K562 treated with DMSO at 1 percent for 24 hours (cell line): ENCODE measurements around the gene ZNF722. TPM values are rescaled to one million over a fixed set of nuclear protein-coding genes. Genes with fewer than 3 reads are reported as not detected.

Source experiments
- total RNA-seq: library from RNA; unstranded; fragments of 300-600 nt; gene quantifications from 2 replicates; pipeline ENCODE4 v1.2.3, GENCODE V29; 2022; ENCODE audit warnings: low read depth; ENCODE audit not compliant: insufficient read depth

The ZNF722 gene
- not detected in 2 replicates for total RNA-seq

GRCh38 chr7:63998549-63998948, at the start of gene ZNF722:
Gene ZNF722, plus strand, starts transcription at chr7:63998849. Its CDS starts 113 bp downstream, at chr7:63998962.

GRCh38 chr7:64045301-64046040, 46.8 kb downstream of the ZNF722 start, which contains the start of gene ZNF727:
Gene ZNF727, plus strand, starts transcription at chr7:64045434. Its CDS starts 188 bp downstream, at chr7:64045622.

Other genes with a start within 250 kb of the ZNF722 start
- gene ZNF727, start 46.6 kb downstream of the ZNF722 start, total RNA-seq: not detected in 2 replicates
- gene ZNF735, start 208.4 kb downstream of the ZNF722 start, total RNA-seq: not detected in 2 replicates
- gene ZNF679, start 229.6 kb downstream of the ZNF722 start, total RNA-seq: not detected in 2 replicates